ENCODE data around the gene TMC6. TPM values are rescaled to one million over a fixed set of nuclear protein-coding genes. Genes with fewer than 3 reads are reported as not detected.
A peak's percentile ranks its signal among the peaks of the same experiment; 100 is the strongest.

TMC6 gene
- total RNA-seq, 1 experiment from 2014 or later, result 58.0 TPM

- no peaks in the 10 kb centered on the region for H3K9me3 ChIP-seq (ENCODE audit: control insufficient read depth, insufficient read depth, low read depth, low read length)
- in situ Hi-C loops (cut with HindIII; ENCODE audit: low pct_unique_long_range_greater_than_20kb, low sequenced_read_pairs), result no loop called here
Observed at GRCh38 chr17:78175643-78175981, 47.1 kb upstream of the TMC6 start.

More at GRCh38 chr17:78175643-78175981, 47.1 kb upstream of the TMC6 start:
- DNase-seq (ENCODE audit: low read depth, low spot score) (no peak), ATAC-seq (no peak)
- TF ChIP-seq CTCF (IDR thresholded peaks at IDR 0.05), result no peak
- TF ChIP-seq TCF7L2 (IDR thresholded peaks at IDR 0.05; ENCODE audit: low read depth, low read length), result no peak
- TF ChIP-seq SIN3A (IDR thresholded peaks at IDR 0.05; ENCODE audit: borderline replicate concordance, insufficient read depth, low read depth, low read length), result no peak
- no peak for TF ChIP-seq REST (IDR thresholded peaks at IDR 0.05; ENCODE audit: insufficient read depth in 1 of 2, low read depth in 2 of 2, low read length in 1 of 2)
- no peak for TF ChIP-seq POLR2AphosphoS5 (IDR thresholded peaks at IDR 0.05; ENCODE audit: low read depth, low read length)
- CTCF ChIA-PET, result interaction anchor here (0.7 kb wide), 1 partner anchor 87 kb away, joined by 3 read pairs; no protein-coding TSS in a partner anchor
- H3K27me3 ChIP-seq (ENCODE audit: control insufficient read depth, insufficient read depth, low read length), result no peaks in the 10 kb centered on the region
- peaks cover 56% of the 10 kb centered on the region for H3K4me1 ChIP-seq (ENCODE audit: control insufficient read depth, insufficient read depth, low read length)
- H3K36me3 ChIP-seq (ENCODE audit: control insufficient read depth, insufficient read depth, low read length), result peaks cover 3% of the 10 kb centered on the region
- intact Hi-C loops (cut with micrococcal nuclease; ENCODE audit: unreplicated experiment), result loop anchor here (5.0 kb wide), 1 partner anchor 63 kb away; no protein-coding TSS in a partner anchor
- H3K27ac ChIP-seq (ENCODE audit: low read length), result 0 out of 2 replicates have a peak overlapping the region, but pooled peaks have one; percentile 37
- BruUV-seq (replicated peaks), result no TSS peak
- POLR2A ChIA-PET, result interaction anchor here (0.5 to 0.6 kb wide), 3 partner anchors 8 to 521 kb away, joined by 3 to 7 read pairs (median 7); no protein-coding TSS in a partner anchor
- H3K4me3 ChIP-seq (ENCODE audit: low read depth in 2 of 2, low read length in 2 of 2), result no peak overlapping the region
